Transverse colon (tissue), 4 donors: ENCODE data around the gene MAP3K14.

ENCODE experiments used
- EP300 ChIP-seq: sonication (generic); formaldehyde crosslinking; IDR thresholded peaks from one replicate; pipeline ENCODE4 v1.6.1; 2017; ENCODE audit warnings: antibody characterized with exemption, low read depth
- POLR2AphosphoS5 ChIP-seq, 3 donors: sonication (generic); formaldehyde crosslinking; IDR thresholded peaks; one replicate each; pipeline ENCODE4 v1.6.1; 2016; ENCODE audit warnings: antibody characterized with exemption in 3 of 3
- TF ChIP-seq, protein P1 (sequence below), 5 experiments: fragments of 200-600 bp in 3 of 5; fragments of 450-650 bp in 2 of 5; sonication (generic) in 3 of 5; IDR thresholded peaks; 1 replicate in 2 of 5; 2 replicates in 3 of 5; pipeline ENCODE4 v1.5.1; 2016 to 2017; ENCODE audit warnings: antibody characterized with exemption in 5 of 5, inconsistent platforms in 3 of 5, mild to moderate bottlenecking in 2 of 5, moderate library complexity in 1 of 5

DNA sequence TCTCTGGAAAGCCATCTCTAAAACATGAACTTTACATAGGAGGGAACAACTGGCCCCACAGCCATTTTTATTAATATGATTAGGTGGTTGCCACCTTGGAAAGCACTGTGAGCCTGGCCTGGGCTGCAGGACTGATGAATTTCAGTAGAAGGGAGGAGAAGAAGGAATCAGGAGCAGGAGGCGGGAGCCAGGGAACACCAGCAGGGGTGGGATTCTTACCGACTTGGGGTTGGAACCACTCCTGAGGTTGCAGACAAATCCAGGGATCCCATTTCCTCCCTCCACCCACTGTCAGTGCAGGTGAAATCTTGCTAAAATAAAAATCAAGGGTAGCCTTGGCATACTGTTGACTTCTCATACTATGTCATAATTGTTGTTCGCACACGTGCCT lies 16.9 kb upstream of the MAP3K14 start:
- TF ChIP-seq, protein P1, sequence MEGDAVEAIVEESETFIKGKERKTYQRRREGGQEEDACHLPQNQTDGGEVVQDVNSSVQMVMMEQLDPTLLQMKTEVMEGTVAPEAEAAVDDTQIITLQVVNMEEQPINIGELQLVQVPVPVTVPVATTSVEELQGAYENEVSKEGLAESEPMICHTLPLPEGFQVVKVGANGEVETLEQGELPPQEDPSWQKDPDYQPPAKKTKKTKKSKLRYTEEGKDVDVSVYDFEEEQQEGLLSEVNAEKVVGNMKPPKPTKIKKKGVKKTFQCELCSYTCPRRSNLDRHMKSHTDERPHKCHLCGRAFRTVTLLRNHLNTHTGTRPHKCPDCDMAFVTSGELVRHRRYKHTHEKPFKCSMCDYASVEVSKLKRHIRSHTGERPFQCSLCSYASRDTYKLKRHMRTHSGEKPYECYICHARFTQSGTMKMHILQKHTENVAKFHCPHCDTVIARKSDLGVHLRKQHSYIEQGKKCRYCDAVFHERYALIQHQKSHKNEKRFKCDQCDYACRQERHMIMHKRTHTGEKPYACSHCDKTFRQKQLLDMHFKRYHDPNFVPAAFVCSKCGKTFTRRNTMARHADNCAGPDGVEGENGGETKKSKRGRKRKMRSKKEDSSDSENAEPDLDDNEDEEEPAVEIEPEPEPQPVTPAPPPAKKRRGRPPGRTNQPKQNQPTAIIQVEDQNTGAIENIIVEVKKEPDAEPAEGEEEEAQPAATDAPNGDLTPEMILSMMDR (IDR thresholded peaks at IDR 0.05), result no peak
- TF ChIP-seq EP300 (no peak), POLR2AphosphoS5 (IDR thresholded peaks at IDR 0.05) (no peak)
